Fibroblast of lung (primary cell): ENCODE measurements around the gene IGSF9B.

Source experiments
- CTCF ChIP-seq, 2 donors: IDR thresholded peaks in 1 of 2; conservative IDR thresholded peaks in 1 of 2; 1 replicate in 1 of 2; 2 replicates in 1 of 2; pipeline ENCODE4 v1.5.1; 2011 to 2012; ENCODE audit warnings: low read length in 2 of 2, control low read depth in 1 of 2, inconsistent platforms in 1 of 2, low read depth in 1 of 2, mild to moderate bottlenecking in 1 of 2
- EZH2 ChIP-seq: IDR thresholded peaks from 2 replicates; pipeline ENCODE4 v1.5.1; 2012; ENCODE audit warnings: low read length, control low read depth, mild to moderate bottlenecking; ENCODE audit errors: missing control alignments

- no peak for TF ChIP-seq CTCF (conservative IDR thresholded peaks at IDR 0.05 in 1 of 2, IDR thresholded peaks at IDR 0.05 in 1 of 2; ENCODE audit: low read depth in 1 of 2, low read length in 2 of 2)
- TF ChIP-seq EZH2, result no peak
These were observed 15.1 kb upstream of the IGSF9B start for GRCh38 chr11:133971881-133972280.
